Sigmoid colon (tissue), 4 donors: ENCODE data around the gene MAP1LC3B2.

Source experiments
- CTCF ChIP-seq, 4 experiments: fragments of 450-650 bp in 3 of 4; fragments of 200-600 bp in 1 of 4; IDR thresholded peaks; one replicate each; pipeline ENCODE4 v1.5.1; 2016 to 2019; ENCODE audit warnings: antibody characterized with exemption in 4 of 4, mild to moderate bottlenecking in 3 of 4, moderate library complexity in 2 of 4
- EP300 ChIP-seq, 4 donors: sonication (generic); formaldehyde crosslinking; IDR thresholded peaks; one replicate each; pipeline ENCODE4 v1.6.1; 2017; ENCODE audit warnings: antibody characterized with exemption in 4 of 4
- POLR2AphosphoS5 ChIP-seq, 4 donors: sonication (generic); formaldehyde crosslinking; IDR thresholded peaks; one replicate each; pipeline ENCODE4 v1.6.1; 2017; ENCODE audit warnings: antibody characterized with exemption in 4 of 4

GRCh38 chr12:116620492-116621191, 61.5 kb downstream of the MAP1LC3B2 start:
- TF ChIP-seq CTCF (IDR thresholded peaks at IDR 0.05) (no peak), POLR2AphosphoS5 (IDR thresholded peaks at IDR 0.05) (no peak), EP300 (IDR thresholded peaks at IDR 0.05) (no peak)
